DMS153 treated with DMSO at 0.1 percent for 48 hours (cell line): Measurements from ENCODE around the gene UBASH3B.

Source experiments
- DNase-seq: peaks from one replicate; lab custom pipeline; 2025; ENCODE audit not compliant: unreplicated experiment; lab: John Stamatoyannopoulos, UW

UBASH3B gene

DNA sequence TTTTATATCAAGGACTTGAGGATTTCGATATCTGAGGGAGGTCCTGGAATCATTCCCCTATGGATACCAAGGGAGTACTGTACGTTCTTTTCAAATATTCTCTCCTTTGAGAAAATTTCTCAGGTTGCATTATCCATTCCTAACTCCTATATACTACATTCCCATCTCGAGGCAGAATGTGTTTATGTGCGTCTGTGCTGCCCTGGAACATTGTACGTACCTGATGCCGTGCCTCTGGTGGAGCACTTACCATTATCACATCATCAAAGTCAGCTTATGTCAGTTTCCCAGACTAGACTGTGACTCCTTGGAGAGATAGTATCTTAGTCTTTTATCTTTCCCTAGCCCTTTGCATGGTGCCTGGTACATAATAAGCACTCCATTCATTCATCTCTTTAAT is 21.7 kb downstream of the UBASH3B start:
- no peak for DNase-seq

DNA sequence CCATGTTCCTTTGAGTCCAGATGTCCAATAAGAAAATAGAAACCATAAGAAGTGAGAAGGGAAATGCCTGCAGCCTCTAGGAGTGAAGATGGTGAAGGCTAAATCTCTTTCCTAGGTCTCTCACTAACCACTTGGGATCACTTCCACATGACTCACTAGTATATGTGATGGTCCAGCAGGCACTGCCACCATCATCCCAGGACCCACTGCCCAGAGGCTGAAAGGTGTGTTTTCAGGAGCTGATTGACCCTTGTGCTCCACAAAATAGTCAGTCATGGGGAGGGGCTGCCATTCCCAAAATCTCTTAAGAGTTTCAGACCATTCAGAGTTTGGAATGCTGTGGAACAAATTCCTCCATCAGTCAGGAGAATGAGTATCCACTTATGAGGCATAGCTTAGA is 22.9 kb downstream of the UBASH3B start:
- DNase-seq: no peak

- DNase-seq: no peak
Measured at GRCh38 chr11:122679466-122679865, 23.9 kb downstream of the UBASH3B start.

DNA sequence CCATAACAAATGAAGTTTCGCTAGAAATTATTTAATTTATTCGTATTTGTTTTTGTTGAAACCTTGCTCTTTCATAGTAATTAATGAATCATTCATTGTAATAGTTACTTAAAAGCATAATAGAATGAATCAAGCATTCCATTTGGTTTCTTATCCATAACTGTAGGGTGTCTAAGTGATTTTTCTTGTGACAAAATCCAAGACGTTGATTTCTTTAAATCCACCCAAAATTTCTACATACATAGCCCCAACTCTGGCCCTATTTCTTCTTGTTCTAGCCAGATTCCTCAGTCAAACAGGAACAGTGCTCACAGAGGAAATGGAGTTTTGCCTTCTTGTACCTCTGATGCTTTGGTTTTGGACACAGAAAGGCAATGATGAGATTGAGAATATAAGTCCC is 25.5 kb downstream of the UBASH3B start:
- no peak for DNase-seq

GRCh38 chr11:122681735-122682134 is 26.2 kb downstream of the UBASH3B start:
- no peak for DNase-seq

DNA sequence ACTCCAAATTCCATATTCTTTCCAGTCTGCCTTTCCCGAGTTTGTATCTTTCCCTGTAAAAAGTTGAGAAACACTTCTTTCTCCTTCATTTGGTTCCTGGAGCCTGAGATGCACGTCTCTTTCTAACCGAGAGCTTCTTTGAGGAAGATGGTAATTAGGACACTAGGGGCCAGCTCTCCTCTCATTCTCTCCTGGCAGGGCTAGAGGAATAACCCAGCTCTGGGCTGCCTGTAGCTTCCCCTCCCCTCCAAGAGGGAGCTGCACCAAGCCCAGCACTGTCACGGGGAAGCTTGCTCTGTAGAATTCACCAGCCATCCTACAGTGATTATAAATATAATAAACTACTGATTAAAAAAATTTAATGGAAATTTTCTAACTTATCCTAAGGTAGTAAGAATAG is 26.9 kb downstream of the UBASH3B start:
- no peak for DNase-seq

DNA sequence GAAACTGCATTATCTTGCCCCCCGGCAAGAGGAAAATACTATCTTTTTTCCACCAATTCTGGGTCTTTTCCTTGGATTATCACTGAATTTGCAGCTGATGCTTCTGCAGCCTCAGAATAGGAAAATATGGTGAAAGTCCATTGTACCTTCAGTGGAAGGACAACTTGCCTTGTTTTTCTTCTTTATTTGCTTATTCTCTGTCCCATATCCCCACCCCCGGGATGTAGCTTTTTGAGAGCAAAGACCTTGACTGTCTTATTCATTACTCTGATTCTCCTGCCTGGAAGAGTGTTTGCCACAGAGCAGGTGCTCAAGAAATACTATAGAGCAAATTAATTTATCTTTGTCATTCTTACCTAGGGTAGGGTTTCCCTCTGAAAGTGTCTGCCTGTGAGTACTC is 29.5 kb downstream of the UBASH3B start:
- no peak for DNase-seq

DNA sequence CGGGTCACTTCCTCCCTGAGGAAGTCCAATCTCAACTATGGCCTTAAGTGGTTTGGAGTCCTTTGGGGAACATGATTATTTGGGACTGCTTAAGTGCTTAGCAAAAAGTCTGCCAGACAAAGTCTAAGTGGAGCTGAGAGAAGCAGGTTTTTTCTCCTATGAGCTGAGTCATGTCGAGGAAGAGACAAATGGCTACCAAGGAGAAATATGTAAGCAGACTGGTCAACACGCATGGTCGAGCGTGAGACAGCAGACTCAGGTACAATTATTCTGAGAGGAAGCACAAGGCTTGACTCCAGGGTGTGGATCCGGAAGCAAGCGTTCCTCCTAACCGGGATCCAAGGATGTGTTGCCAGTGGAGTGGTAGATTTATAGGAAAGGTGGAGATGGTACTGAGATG is 30.6 kb downstream of the UBASH3B start:
- DNase-seq: no peak

DNA sequence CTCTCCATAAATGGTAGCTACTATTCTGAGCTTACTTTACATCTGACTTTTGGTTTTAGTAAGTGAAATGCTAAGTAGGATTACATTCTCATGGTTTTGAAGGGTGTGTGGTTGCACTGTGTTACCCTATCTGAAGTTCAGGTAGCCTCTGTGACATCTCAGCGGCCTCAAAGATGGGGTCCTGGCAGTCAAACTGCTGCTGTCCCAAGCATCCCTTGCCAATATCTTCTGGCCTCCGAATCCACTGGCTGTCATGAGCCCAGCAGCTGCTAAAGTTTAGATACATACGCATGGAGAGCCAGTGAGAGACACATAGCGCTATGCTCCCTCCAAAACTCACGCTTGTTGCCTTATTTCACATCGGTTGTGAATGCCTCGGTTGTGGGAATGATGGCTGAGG is 34.9 kb downstream of the UBASH3B start:
- DNase-seq: no peak

DNA sequence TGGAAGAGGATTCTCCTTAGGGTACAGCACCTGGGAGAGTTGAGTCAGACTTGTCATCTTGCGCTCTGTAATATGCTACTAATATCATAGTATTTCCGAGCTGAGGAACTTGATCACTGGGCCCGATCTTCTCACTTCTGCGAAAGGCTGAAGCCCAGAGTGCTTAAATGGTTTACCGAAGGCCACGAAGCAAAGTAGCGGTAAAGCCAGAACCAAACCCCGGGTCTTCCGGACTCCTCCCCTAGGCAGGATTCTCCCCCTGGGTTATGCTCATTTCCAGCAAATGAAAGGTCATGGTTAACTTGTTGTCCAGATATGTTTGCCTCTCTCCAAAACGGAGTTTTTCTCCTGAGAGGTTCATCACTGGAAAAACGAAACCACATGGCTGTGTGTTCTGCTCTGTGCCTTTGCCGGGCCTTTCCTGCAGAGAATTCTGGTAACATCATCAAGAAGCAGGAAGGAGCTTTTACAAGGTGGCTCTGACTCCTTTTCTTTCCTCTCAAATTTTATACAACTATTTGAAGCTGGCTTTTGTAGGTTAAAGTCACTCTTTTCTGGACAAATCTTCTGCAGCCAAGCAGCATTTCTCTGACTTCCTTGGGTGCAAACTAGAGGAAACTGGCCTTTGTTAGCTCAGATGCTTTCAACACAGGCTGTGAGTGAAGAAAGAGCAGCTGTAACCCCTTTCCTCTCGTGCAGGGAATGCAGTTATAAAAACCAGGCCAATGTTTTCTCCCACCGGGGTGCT is 35.5 kb downstream of the UBASH3B start:
- no peak for DNase-seq

GRCh38 chr11:122691549-122692150 is 36.1 kb downstream of the UBASH3B start:
- DNase-seq: no peak

GRCh38 chr11:122692444-122692843 is 36.9 kb downstream of the UBASH3B start:
- no peak for DNase-seq

- no peak for DNase-seq
Measured at GRCh38 chr11:122695076-122695615, 39.6 kb downstream of the UBASH3B start.

DNA sequence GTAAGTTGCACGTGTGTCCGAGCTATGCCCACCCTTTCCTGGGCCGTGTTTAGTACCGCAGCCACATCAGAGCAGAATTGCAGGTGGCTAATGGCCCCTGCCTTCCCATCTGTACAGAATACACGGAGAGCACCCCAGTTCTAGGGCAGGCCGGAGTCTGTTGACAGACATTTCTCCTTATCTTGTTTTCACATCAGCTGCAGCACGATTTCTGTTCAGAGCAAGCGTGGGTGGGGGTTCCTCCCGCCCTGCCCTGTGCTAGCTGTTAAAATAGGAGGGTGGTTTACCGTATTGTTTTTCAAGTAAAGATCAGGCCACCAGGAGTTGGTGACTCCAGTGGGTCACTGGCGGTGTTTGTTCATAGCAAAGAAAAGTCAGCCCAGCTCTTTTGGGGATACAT is 41.1 kb downstream of the UBASH3B start:
- no peak for DNase-seq

- no peak for DNase-seq
Measured at GRCh38 chr11:122697636-122698167, 42.2 kb downstream of the UBASH3B start.

DNA sequence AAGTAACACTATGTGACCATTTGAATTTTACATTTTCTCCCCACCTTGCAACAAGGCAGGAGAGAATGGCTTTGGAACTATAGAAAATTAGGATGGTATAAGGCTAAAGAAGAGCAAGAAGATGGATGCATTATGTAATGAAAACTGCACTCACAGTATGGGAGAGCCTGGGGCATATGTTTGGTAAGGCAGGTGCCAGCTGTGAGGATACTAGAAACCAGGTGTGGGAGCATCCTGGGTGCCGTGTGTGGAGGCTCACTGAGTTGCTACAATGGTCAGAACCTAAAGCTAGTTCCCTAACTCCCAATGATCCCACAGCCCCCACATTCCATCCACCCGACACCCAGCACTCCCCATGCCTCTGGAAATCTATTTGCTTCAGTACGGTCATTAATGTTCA is 42.9 kb downstream of the UBASH3B start:
- DNase-seq: no peak

GRCh38 chr11:122700666-122701065 is 45.1 kb downstream of the UBASH3B start:
- no peak for DNase-seq

GRCh38 chr11:122701143-122701542 is 45.6 kb downstream of the UBASH3B start:
- DNase-seq: no peak

GRCh38 chr11:122703541-122704272 is 48.2 kb downstream of the UBASH3B start:
- no peak for DNase-seq

- DNase-seq: no peak
Measured at GRCh38 chr11:122705396-122705795, 49.9 kb downstream of the UBASH3B start.

GRCh38 chr11:122706291-122707088 is 51.0 kb downstream of the UBASH3B start:
- DNase-seq: no peak
